ENCODE results near the gene NINL. TPM values are rescaled to one million over a fixed set of nuclear protein-coding genes. Genes with fewer than 3 reads are reported as not detected.

Gene NINL
- total RNA-seq, 1 experiment from 2014 or later, result 31.5 TPM

DNA sequence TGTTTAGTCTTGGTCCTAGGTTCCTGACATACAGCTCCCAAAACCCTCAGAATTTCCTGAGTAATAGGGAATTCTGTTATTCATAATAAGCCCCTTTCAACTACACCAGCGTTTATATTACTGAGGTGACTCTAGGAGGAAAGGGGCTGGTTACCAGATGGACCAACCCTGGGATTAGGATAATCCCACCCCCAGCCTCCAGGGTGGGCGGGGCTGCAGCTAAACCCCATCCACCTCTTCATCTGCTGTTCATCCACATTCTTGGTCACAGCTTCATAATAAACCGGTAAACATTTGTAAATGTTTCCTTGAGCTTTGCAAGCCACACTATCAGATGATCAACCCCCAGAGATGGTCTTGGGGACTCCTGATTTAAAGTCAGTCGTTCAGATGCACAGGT lies 38.3 kb downstream of the NINL start:
- no TSS peak for BruUV-seq (replicated peaks)
- H3K36me3 ChIP-seq (ENCODE audit: insufficient read depth, low read length, poor library complexity, severe bottlenecking), result no peaks in the 10 kb centered on the region
- POLR2A ChIA-PET (ENCODE audit: low non-redundant PET), result no interaction called here

DNA sequence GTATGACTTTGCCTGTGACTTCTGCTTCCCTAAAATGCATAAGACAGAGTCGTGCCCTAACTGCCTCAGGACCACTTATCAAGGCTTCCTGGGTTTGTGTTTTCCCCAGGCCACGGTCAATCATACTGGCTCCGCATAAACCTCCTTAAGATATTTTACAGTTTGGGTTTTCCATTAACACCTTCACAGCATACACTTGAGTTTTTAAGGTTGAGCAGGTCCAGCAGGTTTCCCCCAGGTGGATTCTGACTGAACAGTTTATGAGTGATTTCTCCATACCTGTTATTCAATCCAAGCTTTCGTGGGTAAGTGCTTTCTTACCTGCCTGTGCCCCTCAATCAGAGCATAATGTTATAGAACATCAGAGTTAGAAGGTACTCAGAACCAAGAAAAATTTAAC lies 39.3 kb downstream of the NINL start:
- intact Hi-C loops (cut with micrococcal nuclease; ENCODE audit: unreplicated experiment), result no loop called here
- DNase-seq (ENCODE audit: low spot score), result no peak
- CTCF ChIA-PET, result no interaction called here
- Histone ChIP-seq H3K4me1 (ENCODE audit: insufficient read depth, low read length, poor library complexity, severe bottlenecking) (peaks cover 18% of the 10 kb centered on the region), H3K27me3 (replicated peaks; ENCODE audit: insufficient read depth, low read depth, low read length, poor library complexity) (no peaks in the 10 kb centered on the region), H3K4me3 (ENCODE audit: low read depth, low read length, poor library complexity, severe bottlenecking) (no peak overlapping the region), H3K27ac (ENCODE audit: low read depth, low read length, poor library complexity, severe bottlenecking) (no peak overlapping the region), H3K36me3 (ENCODE audit: insufficient read depth, low read length, poor library complexity, severe bottlenecking) (no peaks in the 10 kb centered on the region), H3K9me3 (ENCODE audit: low read depth, low read length, poor library complexity, severe bottlenecking) (no peaks in the 10 kb centered on the region)
- BruUV-seq (replicated peaks), result no TSS peak
- POLR2A ChIA-PET (ENCODE audit: low non-redundant PET), result interaction anchor here (0.7 kb wide), 1 partner anchor 92 kb away, joined by 4 read pairs; no protein-coding TSS in a partner anchor
- TF ChIP-seq EZH2 (IDR thresholded peaks at IDR 0.05; ENCODE audit: borderline replicate concordance, low read depth, low read length, poor library complexity, severe bottlenecking), result no peak
- TF ChIP-seq, protein P1, sequence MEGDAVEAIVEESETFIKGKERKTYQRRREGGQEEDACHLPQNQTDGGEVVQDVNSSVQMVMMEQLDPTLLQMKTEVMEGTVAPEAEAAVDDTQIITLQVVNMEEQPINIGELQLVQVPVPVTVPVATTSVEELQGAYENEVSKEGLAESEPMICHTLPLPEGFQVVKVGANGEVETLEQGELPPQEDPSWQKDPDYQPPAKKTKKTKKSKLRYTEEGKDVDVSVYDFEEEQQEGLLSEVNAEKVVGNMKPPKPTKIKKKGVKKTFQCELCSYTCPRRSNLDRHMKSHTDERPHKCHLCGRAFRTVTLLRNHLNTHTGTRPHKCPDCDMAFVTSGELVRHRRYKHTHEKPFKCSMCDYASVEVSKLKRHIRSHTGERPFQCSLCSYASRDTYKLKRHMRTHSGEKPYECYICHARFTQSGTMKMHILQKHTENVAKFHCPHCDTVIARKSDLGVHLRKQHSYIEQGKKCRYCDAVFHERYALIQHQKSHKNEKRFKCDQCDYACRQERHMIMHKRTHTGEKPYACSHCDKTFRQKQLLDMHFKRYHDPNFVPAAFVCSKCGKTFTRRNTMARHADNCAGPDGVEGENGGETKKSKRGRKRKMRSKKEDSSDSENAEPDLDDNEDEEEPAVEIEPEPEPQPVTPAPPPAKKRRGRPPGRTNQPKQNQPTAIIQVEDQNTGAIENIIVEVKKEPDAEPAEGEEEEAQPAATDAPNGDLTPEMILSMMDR (conservative IDR thresholded peaks at IDR 0.05; ENCODE audit: low read depth, low read length), result no peak

More for the DNA sequence above, 38.3 kb downstream of the NINL start:
- TF ChIP-seq, protein P1 (conservative IDR thresholded peaks at IDR 0.05; ENCODE audit: low read depth, low read length), result no peak
- TF ChIP-seq EZH2 (IDR thresholded peaks at IDR 0.05; ENCODE audit: borderline replicate concordance, low read depth, low read length, poor library complexity, severe bottlenecking), result no peak
- CTCF ChIA-PET, result no interaction called here
- Histone ChIP-seq H3K4me3 (ENCODE audit: low read depth, low read length, poor library complexity, severe bottlenecking) (no peak overlapping the region), H3K27me3 (replicated peaks; ENCODE audit: insufficient read depth, low read depth, low read length, poor library complexity) (no peaks in the 10 kb centered on the region), H3K4me1 (ENCODE audit: insufficient read depth, low read length, poor library complexity, severe bottlenecking) (peaks cover 13% of the 10 kb centered on the region), H3K27ac (ENCODE audit: low read depth, low read length, poor library complexity, severe bottlenecking) (no peak overlapping the region), H3K9me3 (ENCODE audit: low read depth, low read length, poor library complexity, severe bottlenecking) (no peaks in the 10 kb centered on the region)
- intact Hi-C loops (cut with micrococcal nuclease; ENCODE audit: unreplicated experiment), result no loop called here
- no peak for DNase-seq (ENCODE audit: low spot score)

DNA sequence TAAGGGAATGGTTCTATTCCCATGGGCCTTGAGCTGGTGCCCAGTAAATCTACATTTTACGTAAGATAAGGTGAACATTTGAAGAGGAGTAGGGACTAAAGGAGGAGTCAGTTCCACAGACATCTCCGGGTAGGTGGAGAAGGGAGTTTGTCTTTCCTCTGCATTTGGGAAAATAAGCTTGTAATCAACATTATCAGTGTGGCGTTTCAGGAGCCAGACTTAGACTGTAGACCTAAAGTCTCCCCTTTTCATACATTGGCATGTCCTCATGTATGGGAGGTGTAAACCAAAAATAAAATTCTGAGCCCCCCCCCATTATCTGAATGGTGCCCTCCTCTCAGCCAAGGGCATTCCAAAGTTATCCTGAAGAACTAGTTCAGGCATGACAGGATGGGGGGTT lies 40.2 kb downstream of the NINL start:
- no TSS peak for BruUV-seq (replicated peaks)
- Histone ChIP-seq H3K9me3 (ENCODE audit: low read depth, low read length, poor library complexity, severe bottlenecking) (no peaks in the 10 kb centered on the region), H3K4me3 (ENCODE audit: low read depth, low read length, poor library complexity, severe bottlenecking) (no peak overlapping the region), H3K27me3 (replicated peaks; ENCODE audit: insufficient read depth, low read depth, low read length, poor library complexity) (no peaks in the 10 kb centered on the region), H3K36me3 (ENCODE audit: insufficient read depth, low read length, poor library complexity, severe bottlenecking) (no peaks in the 10 kb centered on the region), H3K4me1 (ENCODE audit: insufficient read depth, low read length, poor library complexity, severe bottlenecking) (peaks cover 27% of the 10 kb centered on the region), H3K27ac (ENCODE audit: low read depth, low read length, poor library complexity, severe bottlenecking) (peak overlapping the region; percentile 56)
- intact Hi-C loops (cut with micrococcal nuclease; ENCODE audit: unreplicated experiment), result no loop called here
- ChIA-PET POLR2A (ENCODE audit: low non-redundant PET) (interaction anchor here (0.7 kb wide), 1 partner anchor 91 kb away, joined by 4 read pairs; no protein-coding TSS in a partner anchor), CTCF (no interaction called here)
- no peak for DNase-seq (ENCODE audit: low spot score)
- TF ChIP-seq EZH2 (IDR thresholded peaks at IDR 0.05; ENCODE audit: borderline replicate concordance, low read depth, low read length, poor library complexity, severe bottlenecking), result no peak
- TF ChIP-seq, protein P1 (conservative IDR thresholded peaks at IDR 0.05; ENCODE audit: low read depth, low read length), result no peak

Data from A673 (cell line).